Motor neuron (in vitro differentiated cells): Measurements from ENCODE around the gene ARHGEF28. TPM values are rescaled to one million over a fixed set of nuclear protein-coding genes. Genes with fewer than 3 reads are reported as not detected.

Experiments used
- ATAC-seq, 8 experiments: fragments of 200-7000 bp; cut with Tn5 transposase; replicated peaks in 6 of 8; 2 replicates each; pipeline ENCODE4 v1.8.0; 2021; ENCODE audit warnings: mild to moderate bottlenecking in 8 of 8, moderate library complexity in 8 of 8
- H3K27ac ChIP-seq, 2 donors: fragments of 250-450 bp; sonication (Bioruptor Pico); 2 replicates each; pipeline ENCODE4 v1.9.0; 2021; ENCODE audit warnings: antibody characterized with exemption in 2 of 2, mild to moderate bottlenecking in 2 of 2, moderate library complexity in 1 of 2
- H3K4me1 ChIP-seq, 2 donors: fragments of 250-450 bp; sonication (Bioruptor Pico); replicated peaks in 1 of 2; 2 replicates each; pipeline ENCODE4 v1.6.1; 2021; ENCODE audit warnings: antibody characterized with exemption in 2 of 2, mild to moderate bottlenecking in 2 of 2, moderate library complexity in 1 of 2
- H3K4me3 ChIP-seq, 5 donors: fragments of 250-450 bp; sonication (Bioruptor Pico); 2 replicates each; pipeline ENCODE4 v1.9.0; 2021; ENCODE audit warnings: antibody characterized with exemption in 5 of 5, mild to moderate bottlenecking in 5 of 5, moderate library complexity in 4 of 5
- WGBS, 10 experiments: fragments of 450-650 bp; shearing (Covaris generic); methylation state at CpG; one replicate each; pipeline ENCODE4 v1.0.0; 2022; 5-methylcytosine and 5-hydroxymethylcytosine counted together
- in situ Hi-C, 9 experiments: fragments of 400-800 bp; cut with MboI; loops; one replicate each; pipeline ENCODE4 v1.15.0; 2021; ENCODE audit warnings: low sequenced_read_pairs in 9 of 9, low pct_unique_long_range_greater_than_20kb in 2 of 9; ENCODE audit not compliant: unreplicated experiment in 9 of 9
- total RNA-seq, 8 experiments: library from RNA; unstranded; fragments of 300-600 nt; gene quantifications; 2 replicates each; pipeline versions ENCODE4 v1.2.3 to v1.2.4, GENCODE V29; 2022

The ARHGEF28 gene
- total RNA-seq, 8 experiments from 2014 or later, result 0.81 to 29.3 (median 1.9) TPM

DNA sequence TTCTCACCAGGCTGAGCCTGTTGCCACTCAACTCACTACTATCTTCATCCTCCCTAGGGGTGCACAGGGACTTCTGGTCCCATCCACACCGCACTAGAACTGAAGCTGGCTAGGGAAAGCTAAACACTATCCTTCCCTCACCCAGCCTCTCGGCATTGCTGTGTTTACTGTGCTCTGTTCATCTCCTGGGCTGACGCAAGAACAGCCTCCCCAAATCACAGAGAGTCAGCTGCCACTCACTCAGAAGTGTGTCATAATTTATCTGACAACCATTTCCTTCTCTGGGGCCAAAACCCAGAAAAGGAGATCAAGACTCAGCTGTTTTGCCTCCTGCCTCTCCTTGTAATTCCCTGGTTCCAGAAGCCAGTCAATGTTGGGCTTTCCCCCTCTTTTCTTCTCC, 92.8 kb downstream of the ARHGEF28 start:
- 77 to 100% (median 100%) methylated on average over 1 to 2 of the region's 3 CpGs; no CpG with 5 or more reads in 7 of the 10 experiments for WGBS, 10 experiments
- Histone ChIP-seq H3K4me1 (peaks cover 3 to 6% of the 10 kb centered on the region in 2 donors), H3K27ac (no peak overlapping the region), H3K4me3 (no peak overlapping the region)
- no peak for ATAC-seq
- in situ Hi-C loops, result no loop called here

DNA sequence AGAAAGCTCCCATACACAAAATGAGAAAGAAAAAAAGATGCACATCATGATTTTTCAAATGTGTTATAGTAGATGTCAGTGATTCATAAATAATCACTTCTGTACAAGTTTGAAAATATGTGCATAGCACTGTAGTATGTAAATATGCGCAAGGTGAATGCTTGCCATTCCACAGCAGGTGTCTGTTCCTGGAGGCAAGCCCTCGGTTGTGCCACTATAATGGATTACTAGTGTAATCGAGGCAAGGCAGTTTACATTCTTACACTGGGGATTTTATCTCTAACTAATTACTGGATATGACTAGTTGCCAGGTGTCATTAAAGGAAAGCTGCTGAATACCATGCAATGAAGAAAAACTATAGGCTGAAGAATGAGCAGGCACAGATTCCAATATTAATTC, 93.6 kb downstream of the ARHGEF28 start:
- 13 to 100% (median 57%) methylated on average over 1 to 3 of the region's 3 CpGs; no CpG with 5 or more reads in 1 of the 10 experiments for WGBS, 10 experiments
- Histone ChIP-seq H3K4me1 (peaks cover 3 to 6% of the 10 kb centered on the region in 2 donors), H3K4me3 (no peak overlapping the region), H3K27ac (no peak overlapping the region)
- ATAC-seq, result peak in 4 of 8 experiments; percentile 14 to 68 (median 52)
- in situ Hi-C loops, result no loop called here

DNA sequence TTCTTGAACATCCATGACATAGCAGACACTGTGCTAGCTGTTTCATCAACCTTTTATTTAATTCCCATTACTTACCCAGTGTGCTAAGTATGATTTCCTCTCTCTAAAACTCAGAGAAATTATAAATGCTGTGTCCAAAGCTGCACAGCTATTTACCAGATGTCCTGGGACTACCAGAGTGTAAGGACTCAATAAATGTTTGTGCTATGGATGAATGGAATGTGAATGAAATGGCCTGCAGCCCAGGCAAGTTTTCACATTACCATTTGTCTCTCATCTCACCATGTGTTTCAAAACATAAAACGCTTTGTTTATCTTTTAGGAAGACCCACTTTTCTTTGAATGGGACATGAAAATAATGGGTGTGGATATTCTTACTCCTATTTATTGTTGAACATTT, 96.2 kb downstream of the ARHGEF28 start:
- in situ Hi-C loops, result no loop called here
- peak in 4 of 8 experiments; percentile 67 to 94 (median 94) for ATAC-seq
- H3K4me1 ChIP-seq, result peaks cover 3 to 6% of the 10 kb centered on the region in 2 donors
- H3K27ac ChIP-seq, result no peak overlapping the region
- WGBS, 10 experiments, result 0 to 100% (median 13%) methylated on average over 1 of the region's 1 CpG; no CpG with 5 or more reads in 3 of the 10 experiments
- no peak overlapping the region for H3K4me3 ChIP-seq

DNA sequence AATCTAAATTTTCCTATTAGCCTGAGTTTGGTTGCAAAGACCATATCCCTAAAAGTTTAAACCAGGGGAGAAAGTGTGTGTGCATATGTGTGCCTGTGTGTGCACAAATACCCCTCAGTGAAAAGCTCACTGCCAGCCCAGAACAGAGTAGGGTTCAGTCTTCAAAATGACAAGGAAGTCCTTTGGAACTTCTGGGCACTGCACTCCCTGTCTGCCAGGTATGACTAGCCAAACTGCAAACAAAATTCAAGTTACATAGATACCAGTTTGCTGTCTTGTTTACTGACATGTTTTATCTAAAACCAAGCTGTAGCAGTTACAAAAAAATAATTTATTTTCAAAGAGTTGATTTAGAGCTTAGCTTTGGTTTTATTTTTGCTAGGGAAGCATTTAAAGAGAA, 100.1 kb downstream of the ARHGEF28 start:
- Histone ChIP-seq H3K4me1 (peaks cover 3 to 6% of the 10 kb centered on the region in 2 donors), H3K27ac (no peak overlapping the region), H3K4me3 (no peak overlapping the region)
- in situ Hi-C loops, result no loop called here
- ATAC-seq, result no peak

DNA sequence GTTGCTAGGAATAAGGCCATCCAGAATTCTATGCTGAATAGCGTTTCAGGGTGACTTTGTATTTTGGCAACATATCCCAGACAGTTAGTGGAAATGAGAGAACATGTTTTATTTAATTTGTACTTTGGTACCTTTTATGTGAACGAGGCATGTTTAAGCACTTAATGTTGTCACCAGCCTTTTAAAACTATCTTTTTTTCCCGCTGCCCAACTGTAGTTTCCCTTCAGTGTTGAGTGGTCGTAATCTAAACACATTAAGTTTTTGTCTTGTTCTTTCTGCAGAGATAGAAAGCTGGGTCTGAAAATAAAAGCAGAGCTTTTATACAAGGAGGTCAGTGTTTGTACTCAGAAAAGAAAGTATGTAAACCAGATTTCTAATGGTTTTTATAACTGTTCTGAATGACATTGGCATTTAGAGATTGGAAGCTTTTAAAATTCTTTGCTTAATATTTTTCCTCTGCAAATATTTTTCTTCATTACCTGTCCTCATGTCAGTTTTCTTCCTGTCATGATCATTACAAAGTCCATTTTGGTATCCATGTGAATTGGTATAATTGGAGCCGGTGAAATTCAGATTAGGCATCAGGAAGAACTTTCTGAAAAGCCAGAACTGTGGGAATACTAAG, 100.7 kb downstream of the ARHGEF28 start:
- WGBS, 10 experiments, result 65 to 100% (median 88%) methylated on average over 1 to 5 of the region's 5 CpGs
- in situ Hi-C loops, result no loop called here
- ATAC-seq, result no peak
- Histone ChIP-seq H3K4me3 (no peak overlapping the region), H3K4me1 (peaks cover 3 to 6% of the 10 kb centered on the region in 2 donors), H3K27ac (no peak overlapping the region)

DNA sequence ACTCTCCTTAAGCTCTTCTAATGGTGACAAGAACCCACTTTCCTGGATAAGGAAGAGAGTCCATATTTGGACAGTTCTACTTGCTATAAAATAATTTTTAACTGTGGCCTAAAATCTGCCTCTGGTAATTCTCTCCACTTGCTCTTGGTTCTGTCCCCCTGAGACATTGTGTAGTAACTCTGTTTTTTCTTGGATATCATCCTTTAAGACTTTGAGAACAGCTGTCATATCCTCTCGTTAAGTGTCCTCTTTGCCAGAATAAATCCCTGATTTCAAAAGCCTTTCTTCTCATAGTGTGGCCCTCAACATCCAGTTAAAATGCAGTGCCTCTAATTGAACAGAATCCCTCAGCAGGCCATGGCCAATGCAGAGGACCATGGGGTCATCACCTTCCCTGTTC, 101.5 kb downstream of the ARHGEF28 start:
- 50 to 100% (median 100%) methylated on average over 1 of the region's 1 CpG; no CpG with 5 or more reads in 5 of the 10 experiments for WGBS, 10 experiments
- in situ Hi-C loops, result no loop called here
- no peak overlapping the region for H3K27ac ChIP-seq

DNA sequence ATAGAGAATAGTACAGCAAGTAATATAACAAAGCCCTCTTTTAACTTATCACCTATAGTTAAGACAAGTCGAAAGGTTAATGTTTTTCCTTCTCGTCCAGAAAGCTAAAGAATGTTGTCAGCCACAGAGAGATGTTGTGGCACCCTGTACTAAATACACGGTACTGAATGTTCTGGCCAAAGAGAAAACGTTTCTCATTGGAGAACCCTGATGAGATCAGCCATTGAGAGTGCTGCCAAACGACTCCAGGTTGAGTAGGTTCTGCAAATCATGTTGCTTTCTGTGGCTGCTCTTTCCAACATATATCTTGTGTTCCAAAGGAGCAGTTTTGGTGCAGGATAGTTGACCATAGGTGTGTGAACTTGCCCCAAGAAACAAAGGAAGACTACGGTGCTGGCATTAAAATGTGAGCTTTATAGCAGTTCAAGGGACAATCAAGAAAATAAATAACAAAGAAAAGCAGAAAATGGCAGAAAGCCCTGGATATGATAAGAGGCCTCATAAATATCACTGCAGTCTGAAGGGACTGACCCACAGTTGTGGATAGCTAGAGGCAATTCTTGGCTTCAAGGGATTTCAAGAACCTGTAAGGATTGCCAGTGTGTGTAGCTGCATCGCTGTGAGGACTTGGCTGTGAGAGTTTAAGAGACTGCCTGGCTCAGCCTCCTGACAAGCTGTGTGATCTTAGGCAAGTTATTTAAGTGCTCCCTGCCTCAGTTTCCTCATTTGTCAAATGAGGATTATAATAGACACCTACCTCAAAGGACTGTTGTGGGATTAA, 102.7 kb downstream of the ARHGEF28 start:
- Histone ChIP-seq H3K27ac (no peak overlapping the region), H3K4me1 (no peaks in the 10 kb centered on the region), H3K4me3 (no peak overlapping the region)
- 40 to 86% (median 78%) methylated on average over 1 to 7 of the region's 7 CpGs; no CpG with 5 or more reads in 1 of the 10 experiments for WGBS, 10 experiments
- ATAC-seq, result peak in 2 of 8 experiments; percentile 25 to 43
- in situ Hi-C loops, result no loop called here

More for the DNA sequence above, 101.5 kb downstream of the ARHGEF28 start:
- H3K4me1 ChIP-seq, result no peaks in the 10 kb centered on the region
- no peak for ATAC-seq
- no peak overlapping the region for H3K4me3 ChIP-seq

DNA sequence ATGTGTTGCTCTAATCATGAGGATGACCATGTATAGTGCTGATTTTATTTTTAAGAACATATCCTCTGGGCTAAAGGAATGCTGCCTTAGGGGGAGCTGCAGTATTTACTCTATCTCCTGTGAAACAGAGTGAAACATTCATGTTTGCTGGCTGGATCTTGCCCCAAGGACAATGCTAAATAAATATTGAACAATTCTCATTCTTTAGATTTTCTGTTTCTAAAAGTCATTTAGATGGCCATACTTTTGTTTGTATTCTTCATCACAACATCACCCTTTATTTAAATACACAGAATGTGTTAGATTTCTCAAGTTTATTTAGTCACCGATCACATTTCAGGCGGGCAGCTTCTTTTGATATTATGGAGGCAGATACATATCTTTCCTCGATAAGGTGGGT, 103.3 kb downstream of the ARHGEF28 start:
- H3K4me3 ChIP-seq, result no peak overlapping the region
- WGBS, 10 experiments, result 48 to 100% (median 92%) methylated on average over 1 to 3 of the region's 3 CpGs; no CpG with 5 or more reads in 3 of the 10 experiments
- peak in 2 of 8 experiments; percentile 80 to 91 for ATAC-seq
- no peak overlapping the region for H3K27ac ChIP-seq
- in situ Hi-C loops, result no loop called here
- H3K4me1 ChIP-seq, result no peaks in the 10 kb centered on the region

DNA sequence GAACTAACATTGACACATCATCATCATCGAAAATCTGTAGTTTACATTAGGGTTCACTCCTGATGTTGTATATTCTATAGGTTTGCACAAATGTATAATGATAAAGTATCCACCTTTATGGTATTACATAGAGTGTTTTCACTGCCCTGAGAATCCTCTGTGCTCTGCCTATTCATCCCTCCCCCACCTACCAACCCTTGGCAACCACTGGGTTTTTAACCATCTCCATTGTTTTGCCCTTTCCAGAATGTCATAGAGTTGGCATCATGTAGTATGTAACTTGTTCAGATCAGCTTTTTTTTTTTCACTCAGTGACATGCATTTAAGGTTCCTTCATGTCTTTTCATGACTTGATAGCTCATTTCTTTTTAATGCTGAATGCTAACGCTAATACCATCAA, 106.0 kb downstream of the ARHGEF28 start:
- in situ Hi-C loops, result no loop called here
- Histone ChIP-seq H3K4me3 (no peak overlapping the region), H3K27ac (no peak overlapping the region), H3K4me1 (no peaks in the 10 kb centered on the region)
- peak in 1 of 8 experiments; percentile 76 for ATAC-seq
- WGBS, 10 experiments, result 70 to 100% (median 93%) methylated on average over 1 to 2 of the region's 2 CpGs

DNA sequence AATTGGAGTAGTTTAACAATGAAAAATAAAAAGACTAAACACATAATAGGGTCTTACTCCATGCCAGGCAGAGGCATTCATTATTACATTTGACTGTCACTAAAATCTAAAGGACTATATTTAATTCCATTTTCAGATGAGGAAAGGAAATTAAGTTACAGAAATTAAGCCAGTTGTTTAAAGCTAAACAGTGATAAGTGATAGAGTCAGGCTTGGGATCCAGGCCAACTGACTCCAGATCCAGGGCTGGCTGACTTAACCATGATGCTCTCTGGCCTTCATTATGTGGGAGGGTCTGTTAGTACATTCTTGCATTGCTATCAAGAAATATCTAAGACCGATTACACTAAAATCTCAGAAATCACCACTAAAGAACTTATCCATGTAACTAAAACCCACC, 107.2 kb downstream of the ARHGEF28 start:
- in situ Hi-C loops, result no loop called here
- Histone ChIP-seq H3K4me1 (no peaks in the 10 kb centered on the region), H3K27ac (no peak overlapping the region), H3K4me3 (no peak overlapping the region)
- ATAC-seq, result no peak
- 20 to 100% (median 94%) methylated on average over 1 of the region's 1 CpG for WGBS, 10 experiments

DNA sequence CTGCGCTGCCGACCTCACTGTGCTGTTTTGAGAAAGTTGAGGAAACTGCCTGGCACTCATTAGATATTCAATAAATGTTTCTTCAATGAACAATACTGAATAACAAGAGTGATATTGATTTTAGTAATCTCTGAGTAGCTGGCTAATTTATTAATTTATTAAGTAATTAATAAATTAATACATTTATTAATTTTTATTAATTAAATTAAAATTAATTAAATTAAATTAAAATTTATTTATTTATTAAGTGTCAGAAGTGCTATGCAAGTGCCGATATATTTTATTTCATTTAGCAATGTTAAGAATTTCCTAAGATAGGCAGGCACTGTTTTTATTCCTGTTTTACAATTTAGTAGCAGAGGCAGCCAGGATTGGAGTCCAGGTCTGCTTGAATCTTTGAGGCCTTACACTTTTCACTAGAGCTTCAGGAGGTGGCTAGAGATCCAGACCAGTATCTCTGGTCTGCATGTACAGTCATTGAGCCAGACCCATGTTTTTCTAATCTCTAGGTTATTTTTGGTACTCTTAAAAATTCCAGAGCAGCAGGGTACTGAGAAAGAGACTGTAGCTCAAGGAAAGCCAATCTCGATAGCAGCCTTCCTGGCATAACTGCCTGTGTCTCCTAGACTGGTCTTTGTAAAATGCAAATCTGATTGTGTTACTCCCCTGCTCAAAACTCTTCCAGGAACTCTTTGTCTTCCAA, 109.2 kb downstream of the ARHGEF28 start:
- ATAC-seq, result no peak

DNA sequence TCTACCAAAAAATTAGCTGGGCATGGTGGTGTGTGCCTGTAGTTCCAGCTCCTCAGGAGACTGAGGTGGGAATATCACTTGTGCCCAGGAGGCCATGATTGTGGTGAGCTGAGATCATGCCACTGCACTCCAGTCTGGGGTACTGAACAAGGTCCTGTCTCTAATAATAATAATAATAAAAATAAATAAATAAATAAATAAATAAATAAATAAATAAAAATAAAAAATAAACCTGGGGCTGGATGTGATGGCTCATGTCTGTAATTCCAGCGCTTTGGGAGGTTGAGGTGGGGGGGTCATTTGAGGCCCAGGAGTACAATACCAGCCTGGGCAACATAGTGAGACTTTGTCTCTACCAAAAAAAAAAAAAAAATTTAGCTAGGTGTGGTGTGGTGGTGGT, 113.7 kb downstream of the ARHGEF28 start:
- in situ Hi-C loops, result no loop called here
- Histone ChIP-seq H3K4me3 (no peak overlapping the region), H3K27ac (no peak overlapping the region), H3K4me1 (no peaks in the 10 kb centered on the region)
- no peak for ATAC-seq
- WGBS, 10 experiments, result 83 to 100% (median 86%) methylated on average over 1 of the region's 1 CpG; no CpG with 5 or more reads in 5 of the 10 experiments

More for the DNA sequence above, 109.2 kb downstream of the ARHGEF28 start:
- in situ Hi-C loops, result no loop called here
- WGBS, 10 experiments, result 58 to 100% (median 74%) methylated on average over 1 to 4 of the region's 4 CpGs
- Histone ChIP-seq H3K4me1 (no peaks in the 10 kb centered on the region), H3K27ac (no peak overlapping the region), H3K4me3 (no peak overlapping the region)

DNA sequence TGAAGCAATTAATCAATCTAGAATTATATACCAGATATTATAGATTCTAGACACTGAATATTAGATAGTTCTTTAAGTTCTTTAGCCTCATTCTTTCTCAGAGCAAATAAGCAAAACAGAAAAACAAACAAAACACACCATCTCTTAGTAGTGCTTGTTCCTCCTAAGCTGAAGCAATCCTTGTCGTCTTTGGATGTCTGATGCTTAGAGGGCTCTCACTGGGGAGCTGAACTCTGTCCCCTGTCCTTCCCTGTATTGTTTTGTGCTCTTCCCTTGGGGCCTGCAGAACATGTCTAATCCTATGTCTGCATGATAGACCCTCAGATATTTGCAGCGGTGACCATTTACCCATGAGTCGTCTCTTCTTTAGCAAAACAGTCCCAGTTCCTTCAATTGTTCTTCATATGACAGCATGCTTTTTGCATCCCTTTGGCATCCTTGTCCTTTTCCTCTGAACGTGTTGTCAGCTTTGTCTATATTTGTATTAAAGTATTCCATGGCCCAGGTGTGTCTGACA, 114.3 kb downstream of the ARHGEF28 start:
- Histone ChIP-seq H3K27ac (no peak overlapping the region), H3K4me1 (no peaks in the 10 kb centered on the region), H3K4me3 (no peak overlapping the region)
- ATAC-seq, result no peak
- in situ Hi-C loops, result no loop called here
- 50 to 69% (median 61%) methylated on average over 1 to 4 of the region's 4 CpGs; no CpG with 5 or more reads in 1 of the 10 experiments for WGBS, 10 experiments
